ENCODE measurements around the gene HSF2BP.

- TF ChIP-seq POLR2A (IDR thresholded peaks at IDR 0.05), result no peak
- no peak for TF ChIP-seq CTCF (IDR thresholded peaks at IDR 0.05)
Observed at GRCh38 chr21:43597052-43597451, 62.2 kb downstream of the HSF2BP start.

Measured in breast epithelium (tissue), 3 donors.